Left renal cortex interstitium (tissue), 4 donors: ENCODE data around the gene HPS3. TPM values are rescaled to one million over a fixed set of nuclear protein-coding genes. Genes with fewer than 3 reads are reported as not detected.
"Not testable (repeated sequence)": the region's sequence is repeated elsewhere in the genome, so short reads cannot be mapped to it uniquely, and the experiment has no call there.

Source experiments
- DNase-seq, 4 donors: peaks; one replicate each; pipeline ENCODE4 v3.0.0-alpha.2; 2013; ENCODE audit warnings: low read depth in 4 of 4, low spot score in 2 of 4, missing footprints in 1 of 4
- polyA plus RNA-seq, 4 donors: library from polyadenylated mRNA; unstranded; fragments of 120-200 nt; gene quantifications; one replicate each; pipeline ENCODE4 v1.2.1, GENCODE V29; 2013; ENCODE audit not compliant: insufficient read length in 4 of 4

Gene HPS3, protein sequence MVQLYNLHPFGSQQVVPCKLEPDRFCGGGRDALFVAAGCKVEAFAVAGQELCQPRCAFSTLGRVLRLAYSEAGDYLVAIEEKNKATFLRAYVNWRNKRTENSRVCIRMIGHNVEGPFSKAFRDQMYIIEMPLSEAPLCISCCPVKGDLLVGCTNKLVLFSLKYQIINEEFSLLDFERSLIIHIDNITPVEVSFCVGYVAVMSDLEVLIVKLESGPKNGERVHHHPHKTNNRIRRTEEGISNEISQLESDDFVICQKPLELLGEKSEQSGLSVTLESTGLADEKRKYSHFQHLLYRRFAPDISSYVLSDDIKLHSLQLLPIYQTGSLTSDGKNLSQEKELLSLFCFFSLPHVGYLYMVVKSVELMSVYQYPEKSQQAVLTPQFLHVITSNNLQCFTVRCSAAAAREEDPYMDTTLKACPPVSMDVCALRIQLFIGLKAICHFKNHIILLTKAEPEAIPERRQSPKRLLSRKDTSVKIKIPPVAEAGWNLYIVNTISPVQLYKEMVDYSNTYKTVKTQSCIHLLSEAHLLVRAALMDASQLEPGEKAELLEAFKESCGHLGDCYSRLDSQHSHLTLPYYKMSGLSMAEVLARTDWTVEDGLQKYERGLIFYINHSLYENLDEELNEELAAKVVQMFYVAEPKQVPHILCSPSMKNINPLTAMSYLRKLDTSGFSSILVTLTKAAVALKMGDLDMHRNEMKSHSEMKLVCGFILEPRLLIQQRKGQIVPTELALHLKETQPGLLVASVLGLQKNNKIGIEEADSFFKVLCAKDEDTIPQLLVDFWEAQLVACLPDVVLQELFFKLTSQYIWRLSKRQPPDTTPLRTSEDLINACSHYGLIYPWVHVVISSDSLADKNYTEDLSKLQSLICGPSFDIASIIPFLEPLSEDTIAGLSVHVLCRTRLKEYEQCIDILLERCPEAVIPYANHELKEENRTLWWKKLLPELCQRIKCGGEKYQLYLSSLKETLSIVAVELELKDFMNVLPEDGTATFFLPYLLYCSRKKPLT
- 10 to 100 TPM; 23.6 to 39.6 (median 32.8) TPM for polyA plus RNA-seq

DNA sequence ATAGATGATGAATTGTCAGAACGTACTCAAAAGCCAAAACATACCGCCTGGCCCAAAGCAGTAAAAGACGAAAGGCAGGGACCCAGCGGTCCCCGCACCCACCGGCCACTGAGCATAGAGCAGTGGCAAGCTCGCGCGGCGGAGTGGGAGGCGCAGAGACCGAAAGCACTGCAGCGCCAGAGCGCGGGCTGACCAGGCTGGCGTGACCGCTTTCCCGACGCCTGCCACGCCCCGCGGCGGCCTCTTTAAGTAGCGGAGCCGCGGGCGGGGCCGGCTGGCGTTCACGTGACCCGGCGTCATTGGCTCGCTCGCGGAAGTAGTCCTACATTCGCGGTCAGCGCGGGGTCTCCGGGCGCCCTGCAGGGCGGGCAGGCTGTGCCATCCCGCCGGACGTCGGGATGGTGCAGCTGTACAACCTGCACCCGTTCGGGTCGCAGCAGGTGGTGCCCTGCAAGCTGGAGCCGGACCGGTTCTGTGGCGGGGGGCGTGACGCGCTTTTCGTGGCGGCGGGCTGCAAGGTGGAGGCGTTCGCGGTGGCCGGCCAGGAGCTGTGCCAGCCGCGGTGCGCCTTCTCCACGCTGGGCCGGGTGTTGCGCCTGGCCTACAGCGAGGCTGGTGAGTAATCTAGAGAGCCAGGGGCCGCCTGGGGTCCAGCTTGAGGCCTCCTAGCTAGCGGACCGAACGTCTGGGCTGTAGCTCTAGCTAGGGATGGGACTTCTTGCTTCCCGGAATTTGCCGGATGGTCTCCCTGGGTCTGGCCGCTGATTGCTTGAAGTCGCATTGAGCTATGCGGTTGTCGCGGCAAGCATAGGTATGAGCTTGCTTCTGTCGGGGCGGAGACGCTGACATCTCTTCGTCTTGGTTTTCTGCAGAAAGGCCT lies at the start of gene HPS3:
HPS3 (plus strand) TSS at position 313 of the 880 bp plus-strand sequence; CDS start at position 399, 86 bp downstream.
- peak; percentile 69 to 88 (median 83) for DNase-seq

DNA sequence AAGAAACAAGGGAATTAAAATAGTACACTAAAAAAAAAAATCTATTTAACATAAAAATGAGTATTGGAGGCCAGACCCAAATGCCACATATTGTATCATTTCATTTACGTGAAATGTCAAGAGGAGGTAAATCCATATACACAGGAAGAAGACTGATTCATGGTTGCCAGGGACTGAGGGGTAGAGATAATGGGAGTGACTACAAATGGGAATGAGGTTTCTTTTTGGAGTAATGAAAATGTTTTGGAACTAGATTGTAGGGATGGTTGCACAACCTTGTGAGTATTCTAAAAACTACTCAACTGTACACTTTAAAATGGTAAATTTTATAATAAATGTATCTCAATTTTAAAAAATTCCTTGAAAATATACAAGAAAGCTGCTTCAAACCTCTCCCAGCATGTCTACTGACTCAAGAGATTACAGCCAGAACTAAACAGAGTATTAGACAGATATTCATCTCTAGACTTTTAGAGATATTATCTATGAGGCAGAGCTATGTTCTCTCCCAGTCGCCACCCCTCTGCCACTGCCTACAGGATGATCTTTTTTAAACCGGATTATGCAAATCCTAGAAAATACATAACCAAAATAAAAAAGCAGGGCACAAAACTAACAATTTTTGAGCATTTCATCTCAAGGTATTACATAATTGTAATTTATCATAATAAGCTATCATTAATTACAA lies 49.3 kb upstream of the HPS3 start:
- no peak for DNase-seq

DNA sequence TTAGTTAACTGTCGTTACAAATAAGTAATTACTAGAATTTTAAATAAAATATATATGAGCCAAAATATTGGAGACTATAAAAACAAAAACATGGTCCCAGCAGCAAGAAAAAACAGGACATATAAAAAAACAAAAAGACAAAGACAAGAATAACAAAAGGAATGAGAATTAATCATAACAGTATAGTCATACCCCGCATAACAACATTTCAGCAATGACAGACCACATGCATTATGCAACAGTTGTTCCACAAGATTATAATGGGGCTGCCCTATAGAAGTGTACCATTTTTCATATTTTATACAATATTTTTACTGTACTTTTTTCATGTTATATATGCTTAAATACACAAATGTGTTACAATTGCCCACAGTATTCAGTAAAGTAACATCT lies 48.7 kb upstream of the HPS3 start:
- DNase-seq, result no peak

DNA sequence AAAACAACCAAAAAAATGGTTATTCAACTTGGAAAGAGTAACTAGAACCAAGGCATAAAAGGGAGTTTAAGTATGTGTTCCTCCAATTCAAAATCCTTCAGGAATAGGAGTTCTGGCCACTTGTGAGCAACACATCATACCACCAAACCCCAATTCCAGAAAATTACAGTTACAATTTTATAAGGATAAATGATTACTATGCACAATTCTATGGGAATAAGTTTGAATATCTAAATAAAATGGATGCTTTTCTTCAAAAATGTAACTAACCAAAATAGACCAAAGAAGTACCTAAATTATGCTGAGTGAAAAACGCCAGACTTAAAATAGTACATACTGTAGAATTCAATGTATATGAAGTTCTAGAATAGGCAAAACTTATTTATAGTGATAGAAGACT lies 47.7 kb upstream of the HPS3 start:
- DNase-seq, result no peak

DNA sequence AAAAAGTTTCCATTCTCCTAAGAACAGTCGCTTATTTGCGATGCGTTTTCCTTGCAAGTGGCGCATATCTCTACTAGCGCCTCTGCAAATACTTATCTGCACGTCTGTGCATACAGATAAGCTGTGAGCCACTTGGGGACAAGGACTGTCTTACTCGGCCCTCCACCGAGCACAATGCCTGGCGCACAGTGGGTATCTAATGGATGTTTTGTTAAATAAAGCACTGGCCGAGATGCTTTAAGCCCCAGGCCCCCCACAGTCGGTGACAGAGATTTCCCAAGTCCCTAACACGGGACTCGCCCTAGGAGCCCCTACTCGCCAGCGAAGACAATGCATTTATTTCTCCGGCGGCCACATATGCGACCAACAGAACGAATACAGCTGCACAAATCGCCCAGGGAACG lies 43.6 kb upstream of the HPS3 start:
- peak in 2 of 4 donors; percentile 45 to 77 for DNase-seq

DNA sequence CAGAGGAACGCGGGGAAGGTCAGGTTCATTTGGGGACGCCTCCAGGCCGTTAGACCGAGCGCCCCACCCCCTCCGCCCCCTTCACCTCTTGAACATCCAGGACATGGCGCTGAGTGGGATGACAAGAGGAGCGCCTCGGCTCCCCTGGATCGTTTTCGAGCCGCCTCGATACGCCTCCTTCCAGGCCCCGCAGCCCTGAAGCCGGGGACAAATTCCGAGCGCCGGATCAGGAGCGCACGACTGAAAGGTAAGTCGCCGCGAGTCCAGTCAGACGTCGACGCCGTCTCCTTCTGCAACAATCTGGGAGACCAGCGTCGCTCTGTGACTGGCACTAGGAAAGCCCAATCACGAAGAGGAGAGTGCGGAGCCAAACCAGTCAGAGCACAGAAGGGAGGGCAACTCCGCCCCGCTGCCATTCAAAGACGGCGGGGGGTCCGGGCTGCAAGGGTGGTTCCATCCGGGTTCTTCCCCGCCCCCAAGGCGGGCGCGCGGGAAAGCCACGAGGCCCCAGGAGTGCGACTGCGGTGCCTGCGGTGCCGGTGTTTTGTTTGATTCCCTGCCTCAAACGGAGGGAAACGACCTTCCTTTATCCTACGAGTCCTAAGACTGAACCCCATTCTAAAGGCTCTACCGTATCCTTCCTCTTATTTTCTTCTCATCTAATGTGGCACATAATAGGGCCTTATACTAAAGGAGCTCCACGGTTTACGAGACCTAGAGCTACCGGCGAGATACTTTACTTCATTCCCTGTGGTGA lies 43.0 kb upstream of the HPS3 start, which contains the start of gene HLTF:
HLTF (minus strand) TSS at position 302 of the 757 bp plus-strand sequence; CDS start at position 105, 197 bp downstream.
- peak; percentile 94 to 97 (median 94) for DNase-seq

DNA sequence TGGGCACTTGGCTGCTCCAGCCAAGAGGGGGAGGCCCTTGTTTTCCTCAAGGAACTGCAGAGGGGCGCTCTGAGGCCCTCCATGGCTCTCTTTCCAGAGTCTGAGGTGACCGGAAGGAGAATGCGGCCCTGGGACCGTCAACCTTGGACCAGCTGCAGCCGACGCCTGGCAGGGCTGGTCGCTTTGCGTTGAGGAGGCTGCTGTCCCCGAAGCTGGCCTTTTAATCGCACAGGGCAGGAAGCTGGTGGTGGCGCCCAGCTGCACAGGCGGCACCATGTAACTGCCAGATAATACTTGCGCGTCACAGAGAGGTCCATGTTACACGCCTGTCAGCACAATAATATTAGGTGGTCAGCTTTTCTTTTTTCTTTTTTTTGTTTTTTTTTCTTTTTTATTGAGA lies 42.2 kb upstream of the HPS3 start:
- no peak for DNase-seq

DNA sequence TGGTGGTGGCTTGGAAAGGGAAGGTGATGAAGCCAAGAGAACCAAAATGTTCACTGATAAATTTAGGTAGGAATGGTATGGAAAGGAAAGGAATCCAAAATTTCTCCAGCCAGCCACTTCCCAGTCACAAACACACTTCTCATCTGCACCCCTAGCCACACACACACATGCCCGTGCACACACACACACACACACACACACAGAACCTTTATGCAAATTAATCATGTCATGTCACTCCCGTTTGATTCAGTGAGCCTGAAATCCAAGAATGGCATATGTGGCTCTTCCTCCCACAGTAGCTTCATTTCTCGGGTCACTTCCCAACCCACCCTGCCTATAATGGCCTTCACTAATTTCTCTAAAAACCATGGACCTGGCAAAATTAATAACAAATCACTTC lies 40.0 kb upstream of the HPS3 start:
- DNase-seq, result no peak

DNA sequence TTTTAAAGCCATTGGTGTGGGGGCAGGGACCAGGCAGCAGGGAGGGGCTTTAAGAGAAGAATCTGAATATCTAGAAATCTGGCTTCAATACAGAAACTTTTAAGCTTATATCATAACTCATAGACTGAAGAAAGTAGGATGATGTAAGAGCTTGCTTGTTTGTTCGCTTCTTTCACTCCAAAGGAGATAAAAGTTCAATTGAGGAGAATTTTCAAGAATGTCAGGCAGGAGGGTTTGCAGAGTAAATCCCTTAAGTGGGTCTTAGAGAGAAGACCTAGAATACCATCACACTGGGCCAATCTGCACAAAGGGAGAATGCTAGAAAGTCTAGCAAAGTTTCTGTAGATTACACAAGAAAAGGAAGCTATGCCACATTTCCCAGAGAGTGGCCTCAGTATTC lies 39.0 kb upstream of the HPS3 start:
- no peak for DNase-seq

DNA sequence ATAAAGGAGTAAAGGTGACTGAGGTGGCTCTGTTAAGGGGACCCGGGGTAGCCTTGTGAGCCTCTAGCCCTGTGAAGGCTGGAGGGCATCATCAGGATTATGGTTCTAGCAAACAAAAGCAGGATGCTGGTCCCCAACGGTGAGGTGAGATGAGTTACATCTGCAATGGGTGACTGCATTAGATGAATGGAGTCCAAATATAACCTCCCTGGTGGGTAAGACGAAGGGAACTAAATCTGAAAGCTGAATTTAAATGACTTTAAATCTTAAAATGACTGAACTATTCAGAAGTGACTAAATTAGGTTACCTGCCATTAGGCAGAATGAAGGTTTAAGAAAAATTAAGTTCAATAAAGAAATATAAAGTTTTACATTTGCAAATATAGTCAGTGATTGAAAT lies 38.5 kb upstream of the HPS3 start:
- no peak for DNase-seq

DNA sequence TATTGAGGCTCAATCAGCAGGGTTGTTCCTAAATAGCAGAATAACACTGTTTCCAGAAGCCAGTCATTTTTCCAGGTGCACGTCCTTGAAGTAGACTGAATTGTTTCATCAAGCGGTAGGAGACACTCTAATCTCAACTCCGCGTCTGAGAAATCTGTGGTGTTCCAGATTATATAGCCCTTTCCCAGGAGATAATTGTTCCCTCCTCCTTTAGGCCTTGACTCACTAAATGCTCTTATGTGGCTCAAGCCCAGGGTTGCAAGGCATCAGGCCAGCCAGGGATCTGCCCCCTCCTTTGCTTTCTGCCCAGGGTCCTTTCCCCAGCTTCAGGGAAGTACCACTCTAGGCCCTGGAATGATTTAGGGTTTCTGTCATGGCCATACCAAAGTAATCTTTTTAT lies 37.5 kb upstream of the HPS3 start:
- no peak for DNase-seq

DNA sequence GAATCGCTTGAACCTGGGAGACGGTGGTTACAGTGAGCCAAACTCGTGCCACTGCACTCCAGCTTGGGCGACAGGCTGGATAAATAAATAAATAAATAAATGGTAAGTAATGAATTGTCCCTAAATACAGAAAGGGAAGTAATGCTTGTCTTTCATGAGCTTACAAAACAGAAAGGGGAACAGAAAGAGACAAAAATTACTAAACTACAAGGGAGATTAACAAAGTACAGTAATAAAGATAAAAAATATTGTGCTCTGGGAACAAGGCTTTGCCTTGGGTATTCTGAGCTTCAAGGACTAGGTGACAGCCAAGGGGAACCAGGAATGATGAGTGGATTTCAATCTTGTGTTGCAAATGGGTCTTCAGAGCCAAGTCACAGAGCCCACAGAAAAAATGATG lies 34.0 kb upstream of the HPS3 start:
- no peak for DNase-seq

DNA sequence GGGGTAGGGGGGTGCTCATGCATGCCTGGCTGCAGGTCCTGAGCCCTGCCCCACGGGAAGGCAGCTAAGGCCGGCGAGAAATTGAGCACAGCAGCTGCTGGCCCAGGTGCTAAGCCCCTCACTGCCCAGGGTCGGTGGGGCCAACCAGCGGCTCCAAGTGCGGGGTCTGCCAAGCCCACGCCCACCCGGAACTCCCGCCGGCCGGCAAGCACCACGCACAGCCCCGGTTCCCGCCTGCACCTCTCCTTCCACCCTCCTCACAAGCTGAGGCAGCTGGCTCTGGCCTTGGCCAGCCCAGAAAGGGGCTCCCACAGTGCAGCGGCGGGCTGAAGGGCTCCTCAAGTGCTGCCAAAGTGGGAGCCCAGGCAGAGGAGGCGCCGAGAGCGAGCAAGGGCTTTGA lies 31.5 kb upstream of the HPS3 start:
- DNase-seq, result not testable (repeated sequence)

DNA sequence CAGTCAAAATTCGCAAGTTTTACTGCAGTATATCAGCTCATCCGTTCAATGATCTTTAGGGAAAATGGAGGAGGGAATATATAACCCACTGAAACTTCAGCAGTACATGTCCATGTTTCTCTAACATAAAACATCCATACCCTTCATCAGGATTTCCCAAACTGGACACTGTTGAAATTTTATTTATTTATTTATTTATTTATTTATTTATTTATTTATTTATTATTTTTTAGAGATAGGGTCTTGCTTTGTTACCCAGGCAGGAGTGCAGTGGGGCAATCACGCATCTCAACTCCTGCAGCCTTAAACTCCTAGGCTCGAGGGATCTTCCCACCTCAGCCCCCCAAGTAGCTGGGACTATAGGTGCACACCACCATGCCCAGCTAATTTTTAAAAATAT lies 28.3 kb upstream of the HPS3 start:
- no peak for DNase-seq

DNA sequence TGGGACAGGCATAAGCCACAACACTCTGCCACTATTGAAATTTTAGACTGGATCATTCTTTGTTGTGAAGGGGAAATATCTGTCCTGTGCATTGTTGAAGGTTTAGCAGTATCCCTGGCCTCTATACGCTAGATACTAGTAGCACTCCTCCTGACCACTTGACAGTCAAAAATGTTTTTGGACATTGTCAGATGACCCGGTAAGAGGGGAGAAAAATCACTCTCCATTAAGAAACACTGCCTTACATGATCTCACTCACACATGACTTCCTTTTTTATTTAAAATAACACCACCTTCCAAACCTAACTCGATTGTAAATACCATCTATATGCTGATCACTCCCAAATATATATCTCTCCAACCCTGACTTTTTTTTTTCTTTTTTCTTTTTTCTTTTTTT lies 27.8 kb upstream of the HPS3 start:
- no peak for DNase-seq

DNA sequence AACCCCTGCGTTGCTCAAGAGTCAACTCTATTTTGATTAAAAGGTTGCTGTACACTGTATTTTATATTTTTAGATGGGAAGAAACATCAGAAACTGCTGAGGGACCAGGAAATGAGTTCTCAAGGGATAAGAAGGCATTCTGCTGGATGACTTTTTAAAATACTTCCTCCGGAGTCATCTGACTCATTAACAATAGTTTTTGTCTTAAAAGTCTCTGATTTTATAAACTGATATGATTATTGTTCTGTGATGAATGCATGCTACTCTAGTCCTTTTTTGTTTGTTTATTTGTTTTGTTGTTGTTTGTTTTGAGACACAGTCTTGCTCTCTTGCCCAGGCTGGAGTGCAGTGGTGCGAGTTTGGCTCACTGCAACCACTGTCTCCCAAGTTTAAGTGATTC lies 25.0 kb upstream of the HPS3 start:
- DNase-seq, result no peak

DNA sequence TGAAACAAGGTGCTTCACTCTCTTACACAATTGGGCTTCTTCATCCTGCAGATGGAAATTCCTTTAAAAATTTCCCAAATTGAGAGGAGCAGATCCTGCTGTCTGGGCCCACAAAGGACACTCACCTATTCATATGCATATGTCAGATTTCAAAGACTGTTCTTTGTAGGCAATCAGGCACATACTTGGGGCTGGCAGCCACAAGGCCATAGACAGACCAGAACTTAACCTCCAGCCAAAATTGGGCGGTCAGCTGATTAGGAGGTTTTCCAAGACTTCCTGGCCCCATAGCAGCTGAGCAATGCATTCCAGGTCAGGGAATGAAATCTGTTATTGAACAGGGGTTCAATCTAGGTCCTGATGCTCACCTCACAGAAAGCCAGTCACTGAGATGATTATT lies 15.0 kb upstream of the HPS3 start:
- no peak for DNase-seq

DNA sequence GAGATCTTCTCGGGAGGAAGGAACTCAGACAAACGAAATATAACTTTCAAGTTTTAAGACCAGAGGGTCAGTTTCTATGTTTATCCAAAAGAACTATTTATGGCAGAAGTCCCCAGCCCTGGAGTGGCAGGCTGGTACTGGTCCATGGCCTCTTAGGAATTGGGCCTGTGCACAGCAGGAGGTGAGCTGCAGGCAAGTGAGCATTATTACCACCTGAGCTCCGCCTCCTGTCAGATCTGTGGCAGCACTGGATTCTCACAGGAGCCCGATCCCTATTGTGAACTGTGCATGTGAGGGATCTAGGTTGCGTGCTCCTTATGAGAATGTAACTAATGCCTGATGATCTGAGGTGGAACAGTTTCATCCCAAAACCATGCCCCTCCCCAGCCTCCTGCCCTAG lies 14.3 kb upstream of the HPS3 start:
- DNase-seq, result no peak

DNA sequence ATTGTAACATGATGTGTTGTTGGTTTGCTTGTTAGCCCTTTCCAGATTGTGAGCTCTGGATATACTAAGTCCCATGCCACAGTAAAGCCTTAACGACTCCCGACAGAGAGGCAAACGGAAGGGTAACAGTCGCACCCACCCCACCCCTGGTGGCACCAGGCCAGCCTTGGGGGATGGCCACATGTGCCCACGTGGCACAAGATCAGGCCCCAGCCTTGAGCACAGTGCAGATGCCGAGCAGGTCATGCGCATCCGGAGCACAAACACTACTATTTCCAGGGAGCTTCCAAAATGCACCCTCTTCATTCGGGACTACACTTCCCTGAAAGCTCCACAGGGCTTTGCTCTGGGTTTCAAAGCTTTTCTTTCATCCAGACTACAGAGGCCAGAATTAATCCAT lies 10.7 kb upstream of the HPS3 start:
- no peak for DNase-seq
